Endothelial cell of umbilical vein (primary cell): Measurements from ENCODE around the gene NRARP. TPM values are rescaled to one million over a fixed set of nuclear protein-coding genes. Genes with fewer than 3 reads are reported as not detected.

Source experiments
- BruUV-seq: library from RNA; stranded (reverse); fragments of 400-500 nt; replicated peaks from 2 replicates; lab custom pipeline; 2021; lab: Mats Ljungman, UMichigan
- CTCF ChIA-PET: fragments of 300-600, 350-600 bp; sonication (Branson Sonifier 250); formaldehyde crosslinking; loops from one replicate; lab custom pipeline; 2021; ENCODE audit warnings: antibody characterized with exemption, inconsistent platforms; lab: Charles Lee
- POLR2A ChIA-PET: fragments of 300-600, 350-600 bp; sonication (Branson Sonifier 250); formaldehyde crosslinking; loops from one replicate; lab custom pipeline; 2021; ENCODE audit warnings: antibody characterized with exemption, inconsistent platforms; lab: Charles Lee
- DNase-seq: peaks from one replicate; pipeline ENCODE4 v3.0.0-alpha.2; 2011; ENCODE audit warnings: low read depth, low spot score
- FAIRE-seq: peaks from 2 replicates; lab custom pipeline; 2011; peaks lifted over from hg19 to GRCh38; lab: Jason Lieb, UNC
- H2AFZ ChIP-seq: 2 replicates; pipeline ENCODE4 v1.6.0; 2012; ENCODE audit warnings: low read depth, low read length, control low read depth, inconsistent platforms
- H3K27ac ChIP-seq: 2 replicates; pipeline ENCODE4 v1.5.1; 2011; ENCODE audit warnings: low read depth, mild to moderate bottlenecking, control low read depth, low read length, moderate library complexity; ENCODE audit not compliant: insufficient read depth
- H3K27me3 ChIP-seq, 2 experiments: 2 replicates each; pipeline versions ENCODE4 v1.6.0 to v1.6.1; 2011; ENCODE audit warnings: low read length in 2 of 2, mixed read lengths in 1 of 2; ENCODE audit not compliant: control insufficient read depth in 2 of 2, insufficient read depth in 2 of 2
- H3K36me3 ChIP-seq, 2 experiments: 2 replicates in 1 of 2; 3 replicates in 1 of 2; pipeline ENCODE4 v1.5.1; 2011; ENCODE audit warnings: low read length in 2 of 2, mild to moderate bottlenecking in 1 of 2, moderate library complexity in 1 of 2; ENCODE audit not compliant: control insufficient read depth in 2 of 2, insufficient read depth in 2 of 2; ENCODE audit errors: extremely low read depth in 1 of 2
- H3K4me1 ChIP-seq: 3 replicates; pipeline ENCODE4 v1.5.1; 2011; ENCODE audit warnings: mild to moderate bottlenecking, low read length; ENCODE audit not compliant: control insufficient read depth, insufficient read depth; ENCODE audit errors: extremely low read depth
- H3K4me2 ChIP-seq: 2 replicates; pipeline ENCODE4 v1.6.1; 2011; ENCODE audit warnings: low read length, control low read depth, mixed read lengths; ENCODE audit not compliant: insufficient read depth
- H3K4me3 ChIP-seq, 3 experiments: fragments of 200-600 bp in 1 of 3; sonication (generic), shearing (Covaris generic) in 1 of 3; replicated peaks in 1 of 3; 2 replicates each; pipeline ENCODE4 v1.5.1; 2011 to 2016; ENCODE audit warnings: control low read depth in 3 of 3, low read length in 3 of 3, mild to moderate bottlenecking in 2 of 3, inconsistent platforms in 1 of 3, low read depth in 1 of 3, moderate library complexity in 1 of 3; ENCODE audit not compliant: insufficient read depth in 1 of 3
- H3K79me2 ChIP-seq: 2 replicates; pipeline ENCODE4 v1.6.0; 2012; ENCODE audit warnings: low read length, inconsistent platforms; ENCODE audit not compliant: control insufficient read depth, insufficient read depth
- H3K9ac ChIP-seq: replicated peaks from 2 replicates; pipeline ENCODE3; 2011; ENCODE audit warnings: low read length, control low read depth; ENCODE audit not compliant: insufficient read depth; ENCODE audit errors: extremely low read depth
- H3K9me1 ChIP-seq: replicated peaks from 3 replicates; pipeline ENCODE4 v1.6.0; 2011; ENCODE audit warnings: mild to moderate bottlenecking, low read length; ENCODE audit not compliant: control insufficient read depth, insufficient read depth; ENCODE audit errors: extremely low read depth
- H3K9me3 ChIP-seq: replicated peaks from 2 replicates; pipeline ENCODE4 v1.5.1; 2012; ENCODE audit warnings: low read length, inconsistent platforms; ENCODE audit not compliant: control insufficient read depth, insufficient read depth
- H4K20me1 ChIP-seq: replicated peaks from 2 replicates; pipeline ENCODE3; 2011; ENCODE audit warnings: mild to moderate bottlenecking, low read length; ENCODE audit not compliant: control insufficient read depth, insufficient read depth; ENCODE audit errors: extremely low read depth
- CTCF ChIP-seq, 2 donors: IDR thresholded peaks; 1 replicate in 1 of 2; 2 replicates in 1 of 2; pipeline ENCODE4 v1.5.1; 2011; ENCODE audit warnings: low read length in 2 of 2, mild to moderate bottlenecking in 2 of 2, moderate library complexity in 2 of 2, control low read depth in 1 of 2, inconsistent platforms in 1 of 2, low read depth in 1 of 2; ENCODE audit not compliant: insufficient read depth in 1 of 2; ENCODE audit errors: extremely low read depth in 1 of 2
- MYC ChIP-seq: IDR thresholded peaks from one replicate; pipeline ENCODE4 v1.6.1; 2011; ENCODE audit warnings: mild to moderate bottlenecking, low read depth, low read length
- POLR2A ChIP-seq: IDR thresholded peaks from 2 replicates; pipeline ENCODE4 v1.6.1; 2012; ENCODE audit warnings: low read depth, mild to moderate bottlenecking, control low read depth, low read length
- POLR2AphosphoS5 ChIP-seq: IDR thresholded peaks from 2 replicates; pipeline ENCODE4 v1.6.1; 2012; ENCODE audit warnings: low read depth, mild to moderate bottlenecking, control low read depth, low read length, moderate library complexity; ENCODE audit not compliant: insufficient read depth
- dilution Hi-C: fragments of 300-500 bp; cut with MboI; formaldehyde crosslinking; loops from one replicate; pipeline ENCODE4 v1.15.0; 2019; ENCODE audit warnings: low sequenced_read_pairs; ENCODE audit not compliant: extremely low pct_ligation_motif_present
- intact Hi-C: fragments of 100-400 bp; cut with micrococcal nuclease; formaldehyde crosslinking; loops from one replicate; pipeline ENCODE4 v1.10.0; 2022
- polyA plus RNA-seq, 4 experiments: library from polyadenylated mRNA; depleted of rRNA in 3 of 4; stranded (reverse) in 3 of 4; unstranded in 1 of 4; fragments of >200 nt; gene quantifications; 2 replicates each; pipeline versions ENCODE4 v1.2.1 to v1.2.3, GENCODE V29; 2011 to 2012; ENCODE audit warnings: missing spikeins in 1 of 4
- total RNA-seq: library from RNA; stranded (reverse); gene quantifications from 2 replicates; pipeline ENCODE4 v1.2.3, GENCODE V29; 2021

The NRARP gene
- total and polyA plus RNA-seq, 2 donors (not counting 3 experiments of a cell fraction or from before 2014, with no cell fraction given), result 50.0 to 72.9 TPM

GRCh38 chr9:137304383-137305059, 2.5 kb upstream of the NRARP start:
- POLR2A ChIA-PET, result interaction anchor here (0.9 kb wide), 1 partner anchor 27 kb away, joined by 4 read pairs; the partner anchor contains the start of gene TOR4A
- Histone ChIP-seq H4K20me1 (no peaks in the 10 kb centered on the region), H3K4me2 (no peak overlapping the region), H3K9ac (peak overlapping the region; percentile 58), H3K4me1 (peaks cover 43% of the 10 kb centered on the region), H3K79me2 (peaks cover 21% of the 10 kb centered on the region), H3K4me3 (no peak overlapping the region), H2AFZ (no peak overlapping the region), H3K27ac (peak overlapping the region; percentile 97), H3K27me3 (no peaks in the 10 kb centered on the region), H3K9me1 (no peaks in the 10 kb centered on the region), H3K36me3 (no peaks in the 10 kb centered on the region), H3K9me3 (no peaks in the 10 kb centered on the region)
- intact Hi-C loops (loop anchor here (1.0 to 2.0 kb wide), 4 partner anchors 8 to 34 kb away; no protein-coding TSS in a partner anchor), dilution Hi-C loops (no loop called here)
- CTCF ChIA-PET, result interaction anchor here (0.9 to 3.0 kb wide), 6 partner anchors 8 to 118 kb away, joined by 3 to 24 read pairs (median 6); partner anchors contain the start of genes EXD3 and NOXA1
- no peak for TF ChIP-seq POLR2AphosphoS5
- TF ChIP-seq MYC, result no peak
- peak in 1 of 2 donors; percentile 45 for TF ChIP-seq CTCF (IDR thresholded peaks at IDR 0.05; ENCODE audit: extremely low read depth in 1 of 2, insufficient read depth in 1 of 2, low read depth in 1 of 2, low read length in 2 of 2)
- no peak for TF ChIP-seq POLR2A
- FAIRE-seq (no peak), DNase-seq (no peak)
- BruUV-seq, result no TSS peak
